ENCODE data around the gene HOXB13. TPM values are rescaled to one million over a fixed set of nuclear protein-coding genes. Genes with fewer than 3 reads are reported as not detected.

The HOXB13 gene
- total RNA-seq, 1 experiment from 2014 or later, result not detected

GRCh38 chr17:48745381-48746275 is 17.1 kb upstream of the HOXB13 start:
- no peak overlapping the region for H2AFZ ChIP-seq (ENCODE audit: low read length)
- H3K18ac ChIP-seq (ENCODE audit: insufficient read length, low read depth, low read length), result no peak overlapping the region
- H2BK120ac ChIP-seq (ENCODE audit: low read depth, low read length, poor library complexity, severe bottlenecking), result no peak overlapping the region
- no peaks in the 10 kb centered on the region for H3K79me1 ChIP-seq (ENCODE audit: insufficient read depth, low read depth, low read length, poor library complexity, severe bottlenecking)
- no peak overlapping the region for H3K27ac Mint-ChIP-seq
- no peak overlapping the region for H3K56ac ChIP-seq (ENCODE audit: insufficient read length, low read depth, low read length)
- peaks cover 100% of the 10 kb centered on the region for H3K27me3 Mint-ChIP-seq (ENCODE audit: low read depth)
- H3K4me1 Mint-ChIP-seq, result peaks cover 6 to 11% of the 10 kb centered on the region in 2 experiments; a peak in 3 of 4 replicates
- no peaks in the 10 kb centered on the region for H3K23me2 ChIP-seq (ENCODE audit: insufficient read length, low read depth, low read length, poor library complexity, severe bottlenecking)
- H2BK5ac ChIP-seq (ENCODE audit: insufficient read length, low read length), result no peak overlapping the region
- H3K27me3 ChIP-seq (ENCODE audit: insufficient read depth, low read length), result peaks cover 97% of the 10 kb centered on the region
- H2BK12ac ChIP-seq (ENCODE audit: insufficient read length, low read depth, low read length), result no peak overlapping the region
- no peak overlapping the region for H3K9ac ChIP-seq (ENCODE audit: extremely low read depth, insufficient read length, low read length)
- H4K91ac ChIP-seq (ENCODE audit: insufficient read length, low read depth, low read length), result no peak overlapping the region
- no peaks in the 10 kb centered on the region for H3K9me3 ChIP-seq (ENCODE audit: control insufficient read depth, low read depth, low read length)
- no peaks in the 10 kb centered on the region for H3K4me1 ChIP-seq (ENCODE audit: insufficient read depth, low read length)
- H4K20me1 ChIP-seq (ENCODE audit: control insufficient read depth, insufficient read depth, insufficient read length), result no peaks in the 10 kb centered on the region
- H4K8ac ChIP-seq (replicated peaks; ENCODE audit: insufficient read length, low read depth, low read length), result no peak overlapping the region
- no peak overlapping the region; a peak in 1 of 5 replicates for H3K4me3 Mint-ChIP-seq
- no peak overlapping the region for H3T11ph ChIP-seq (ENCODE audit: low read length)
- no peak for DNase-seq
- peaks cover 0 to 5% of the 10 kb centered on the region in 2 experiments; a peak in 3 of 5 replicates for H3K9me3 Mint-ChIP-seq
- TF ChIP-seq CTCF (conservative IDR thresholded peaks at IDR 0.05), result no peak
- H3K23ac ChIP-seq (ENCODE audit: insufficient read length, low read depth, low read length), result no peak overlapping the region
- no peak overlapping the region for H2AK5ac ChIP-seq (ENCODE audit: insufficient read length, low read length)
- H3K79me2 ChIP-seq (ENCODE audit: insufficient read depth, low read length), result no peaks in the 10 kb centered on the region
- no peak overlapping the region for H4K5ac ChIP-seq (ENCODE audit: insufficient read length, low read depth, low read length)
- no CpG with 5 or more reads among the region's 12 CpGs for WGBS (ENCODE audit: extremely low coverage, insufficient read length, low lambda C conversion rate)
- no peak overlapping the region for H3K27ac ChIP-seq (ENCODE audit: insufficient read length, low read depth, low read length)
- no peak overlapping the region for H3K4me2 ChIP-seq (ENCODE audit: insufficient read depth, insufficient read length, low read length)
- H3K14ac ChIP-seq (ENCODE audit: insufficient read depth, low read length), result no peak overlapping the region
- H2BK15ac ChIP-seq (ENCODE audit: low read depth, low read length), result no peak overlapping the region
- no peak overlapping the region for H2BK20ac ChIP-seq (ENCODE audit: low read depth, low read length, poor library complexity, severe bottlenecking)
- H3K4ac ChIP-seq (ENCODE audit: low read depth, low read length), result no peak overlapping the region
- no peaks in the 10 kb centered on the region for H3K36me3 Mint-ChIP-seq (ENCODE audit: insufficient read depth in 1 of 3, low read depth in 3 of 3)
